Epithelial cell of proximal tubule (primary cell): ENCODE results near the gene DNAJC16. TPM values are rescaled to one million over a fixed set of nuclear protein-coding genes. Genes with fewer than 3 reads are reported as not detected.

Experiments
- DNase-seq: peaks from one replicate; pipeline ENCODE4 v3.0.0-alpha.2; 2011; ENCODE audit warnings: low read depth
- H3K4me3 ChIP-seq: 2 replicates; pipeline ENCODE4 v1.5.1; 2011; ENCODE audit warnings: low read depth, mild to moderate bottlenecking, low read length
- total RNA-seq: library from RNA; depleted of rRNA; stranded (reverse); fragments of >200 nt; gene quantifications from 2 replicates; pipeline ENCODE4 v1.2.3, GENCODE V29; 2015
- TF ChIP-seq, protein P1 (sequence below): conservative IDR thresholded peaks from 2 replicates; pipeline ENCODE4 v1.5.1; 2012; ENCODE audit warnings: low read depth, mild to moderate bottlenecking, low read length

Gene DNAJC16
- total RNA-seq, 1 donor from 2014 or later = 13.5 TPM

DNA sequence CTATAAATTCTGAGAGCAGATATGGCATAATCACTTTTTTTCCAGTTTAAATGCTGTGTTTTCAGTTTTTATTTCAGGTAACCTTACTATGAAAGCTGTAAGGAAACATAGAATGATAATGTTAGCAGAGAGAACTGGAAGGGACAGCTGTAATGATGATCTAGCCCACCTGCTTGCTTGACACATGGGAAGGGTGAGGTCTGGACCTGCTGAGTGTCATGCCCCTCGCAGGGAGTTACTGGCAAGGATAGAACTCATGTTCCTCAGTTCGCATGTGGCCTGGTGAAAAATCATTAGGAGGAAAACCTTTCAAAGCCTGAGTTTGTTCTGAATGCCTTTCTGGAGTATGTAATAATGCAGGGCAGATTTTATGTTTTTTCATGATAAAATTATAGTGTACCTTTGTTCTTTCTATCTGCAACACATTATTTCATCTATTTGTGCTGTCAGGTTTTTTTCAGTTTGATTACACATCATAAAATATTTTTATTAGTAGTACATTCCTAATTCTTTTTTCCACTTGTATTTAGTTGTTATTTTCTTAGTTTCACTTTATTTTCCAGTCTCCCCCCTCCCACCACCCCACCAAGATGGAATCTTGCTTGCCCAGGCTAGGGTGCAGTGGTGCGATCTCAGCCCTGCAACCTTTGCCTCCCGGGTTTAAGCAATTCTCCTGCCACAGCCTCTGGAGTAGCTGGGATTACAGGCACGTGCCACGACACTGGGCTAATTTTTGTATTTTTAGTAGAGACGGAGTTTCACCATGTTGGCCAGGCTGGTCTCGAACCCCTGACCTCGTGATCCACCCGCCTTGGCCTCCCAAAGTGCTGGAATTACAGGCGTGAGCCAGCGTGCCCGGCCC, 98.6 kb downstream of the DNAJC16 start:
- TF ChIP-seq, protein P1, sequence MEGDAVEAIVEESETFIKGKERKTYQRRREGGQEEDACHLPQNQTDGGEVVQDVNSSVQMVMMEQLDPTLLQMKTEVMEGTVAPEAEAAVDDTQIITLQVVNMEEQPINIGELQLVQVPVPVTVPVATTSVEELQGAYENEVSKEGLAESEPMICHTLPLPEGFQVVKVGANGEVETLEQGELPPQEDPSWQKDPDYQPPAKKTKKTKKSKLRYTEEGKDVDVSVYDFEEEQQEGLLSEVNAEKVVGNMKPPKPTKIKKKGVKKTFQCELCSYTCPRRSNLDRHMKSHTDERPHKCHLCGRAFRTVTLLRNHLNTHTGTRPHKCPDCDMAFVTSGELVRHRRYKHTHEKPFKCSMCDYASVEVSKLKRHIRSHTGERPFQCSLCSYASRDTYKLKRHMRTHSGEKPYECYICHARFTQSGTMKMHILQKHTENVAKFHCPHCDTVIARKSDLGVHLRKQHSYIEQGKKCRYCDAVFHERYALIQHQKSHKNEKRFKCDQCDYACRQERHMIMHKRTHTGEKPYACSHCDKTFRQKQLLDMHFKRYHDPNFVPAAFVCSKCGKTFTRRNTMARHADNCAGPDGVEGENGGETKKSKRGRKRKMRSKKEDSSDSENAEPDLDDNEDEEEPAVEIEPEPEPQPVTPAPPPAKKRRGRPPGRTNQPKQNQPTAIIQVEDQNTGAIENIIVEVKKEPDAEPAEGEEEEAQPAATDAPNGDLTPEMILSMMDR = no peak
- DNase-seq = no peak

More for the DNA sequence above, 98.6 kb downstream of the DNAJC16 start:
- no peak overlapping the region for H3K4me3 ChIP-seq

Other genes with a start within 250 kb of the DNAJC16 start
- 122 and 184 TPM in 2 replicates for gene EFHD2, start 117.0 kb upstream of the DNAJC16 start, total RNA-seq
- not detected in 2 replicates for gene CTRC, start 88.4 kb upstream of the DNAJC16 start, total RNA-seq
- gene CELA2A, start 70.1 kb upstream of the DNAJC16 start, total RNA-seq = not detected in 2 replicates
- gene CELA2B, start 50.7 kb upstream of the DNAJC16 start, total RNA-seq = not detected in 2 replicates
- gene CASP9, start 2.6 kb upstream of the DNAJC16 start, total RNA-seq = 10.3 and 24.2 TPM in 2 replicates
- 3.2 and 3.8 TPM in 2 replicates for gene AGMAT, start 58.2 kb downstream of the DNAJC16 start, total RNA-seq
- 8.4 and 8.5 TPM in 2 replicates for gene DDI2, start 90.6 kb downstream of the DNAJC16 start, total RNA-seq
- 33.9 and 42.8 TPM in 2 replicates for gene PLEKHM2, start 157.5 kb downstream of the DNAJC16 start, total RNA-seq
- gene SLC25A34, start 209.4 kb downstream of the DNAJC16 start, total RNA-seq = 0.07 and 0.75 TPM in 2 replicates
- gene TMEM82, start 215.7 kb downstream of the DNAJC16 start, total RNA-seq = not detected in 2 replicates
- gene FBLIM1, start 231.9 kb downstream of the DNAJC16 start, total RNA-seq = 194 and 246 TPM in 2 replicates